Trophoblast cell (in vitro differentiated cells and primary cell): ENCODE results near the gene ARID5A.

Source experiments
- DNase-seq, 2 donors: peaks; one replicate each; pipeline ENCODE4 v3.0.0-alpha.2; 2016
- H2AFZ ChIP-seq: 2 replicates; pipeline ENCODE4 v1.6.1; 2013; ENCODE audit warnings: low read length, moderate library complexity, mild to moderate bottlenecking; ENCODE audit not compliant: insufficient read depth, poor library complexity
- H2AK5ac ChIP-seq: 2 replicates; pipeline ENCODE4 v1.6.1; 2013; ENCODE audit warnings: mild to moderate bottlenecking, low read length
- H2BK120ac ChIP-seq: 2 replicates; pipeline ENCODE4 v1.6.1; 2013; ENCODE audit warnings: low read length, mild to moderate bottlenecking, moderate library complexity; ENCODE audit not compliant: insufficient read depth, poor library complexity
- H2BK12ac ChIP-seq: 2 replicates; pipeline ENCODE4 v1.6.1; 2013; ENCODE audit warnings: mild to moderate bottlenecking, low read length, moderate library complexity
- H2BK5ac ChIP-seq: 2 replicates; pipeline ENCODE4 v1.6.1; 2013; ENCODE audit warnings: low read length, low read depth, moderate library complexity, mild to moderate bottlenecking; ENCODE audit not compliant: poor library complexity
- H3K14ac ChIP-seq: 2 replicates; pipeline ENCODE4 v1.6.1; 2013; ENCODE audit warnings: mild to moderate bottlenecking, low read length
- H3K18ac ChIP-seq: 2 replicates; pipeline ENCODE4 v1.6.1; 2013; ENCODE audit warnings: mild to moderate bottlenecking, low read length
- H3K23ac ChIP-seq: 2 replicates; pipeline ENCODE4 v1.6.1; 2013; ENCODE audit warnings: low read length
- H3K27ac ChIP-seq: 2 replicates; pipeline ENCODE4 v1.5.1; 2013; ENCODE audit warnings: low read depth, mild to moderate bottlenecking, inconsistent platforms, low read length, moderate library complexity
- H3K27me3 ChIP-seq: 2 replicates; pipeline ENCODE4 v1.6.1; 2013; ENCODE audit warnings: inconsistent platforms, mild to moderate bottlenecking, low read length, moderate library complexity; ENCODE audit not compliant: insufficient read depth
- H3K36me3 ChIP-seq, 2 experiments: 1 replicate in 1 of 2; 2 replicates in 1 of 2; pipeline ENCODE4 v1.6.1; 2013; ENCODE audit warnings: low read length in 2 of 2, mild to moderate bottlenecking in 2 of 2, moderate library complexity in 1 of 2; ENCODE audit not compliant: insufficient read depth in 2 of 2, control insufficient read depth in 1 of 2
- H3K4ac ChIP-seq: 2 replicates; pipeline ENCODE4 v1.6.1; 2013; ENCODE audit warnings: low read depth, mild to moderate bottlenecking, low read length, moderate library complexity
- H3K4me1 ChIP-seq, 2 experiments: 1 replicate in 1 of 2; 2 replicates in 1 of 2; pipeline ENCODE4 v1.6.1; 2013; ENCODE audit warnings: low read length in 2 of 2, mild to moderate bottlenecking in 2 of 2, moderate library complexity in 1 of 2; ENCODE audit not compliant: insufficient read depth in 2 of 2, control insufficient read depth in 1 of 2
- H3K4me2 ChIP-seq: 2 replicates; pipeline ENCODE4 v1.6.1; 2013; ENCODE audit warnings: inconsistent platforms, mild to moderate bottlenecking, low read length, moderate library complexity
- H3K4me3 ChIP-seq: 2 replicates; pipeline ENCODE4 v1.5.1; 2013; ENCODE audit warnings: mild to moderate bottlenecking, low read depth, low read length, inconsistent platforms
- H3K79me1 ChIP-seq: one replicate; pipeline ENCODE4 v1.6.1; 2013; ENCODE audit warnings: low read length
- H3K79me2 ChIP-seq: 2 replicates; pipeline ENCODE4 v1.6.1; 2013; ENCODE audit warnings: low read length, mild to moderate bottlenecking; ENCODE audit not compliant: control insufficient read depth, insufficient read depth, poor library complexity
- H3K9ac ChIP-seq: 2 replicates; pipeline ENCODE4 v1.6.1; 2013; ENCODE audit warnings: mild to moderate bottlenecking, low read length
- H3K9me3 ChIP-seq: 2 replicates; pipeline ENCODE4 v1.6.1; 2013; ENCODE audit warnings: low read depth, mild to moderate bottlenecking, control low read depth, inconsistent platforms, low read length; ENCODE audit not compliant: insufficient read depth
- H4K12ac ChIP-seq: 2 replicates; pipeline ENCODE4 v1.6.1; 2013; ENCODE audit warnings: low read depth, mild to moderate bottlenecking, low read length, moderate library complexity
- H4K8ac ChIP-seq: 2 replicates; pipeline ENCODE4 v1.6.1; 2013; ENCODE audit warnings: low read depth, mild to moderate bottlenecking, low read length, moderate library complexity
- H4K91ac ChIP-seq: one replicate; pipeline ENCODE4 v1.6.1; 2013; ENCODE audit warnings: low read depth, mild to moderate bottlenecking, low read length, moderate library complexity
- WGBS: extraction: QIAGEN DNeasy Blood & Tissue Kit; methylation state at CpG from one replicate; pipeline ENCODE4 v1.1.7; 2013; ENCODE audit warnings: missing lambda C conversion rate; ENCODE audit not compliant: insufficient read length, insufficient coverage; ENCODE audit errors: extremely low coverage; 5-methylcytosine and 5-hydroxymethylcytosine counted together

Gene ARID5A

GRCh38 chr2:96546321-96546720 is 9.8 kb downstream of the ARID5A start:
- Histone ChIP-seq H2BK12ac (no peak overlapping the region), H3K79me1 (no peaks in the 10 kb centered on the region), H3K27me3 (no peaks in the 10 kb centered on the region), H3K27ac (no peak overlapping the region), H4K8ac (no peak overlapping the region), H3K9me3 (peaks cover 5% of the 10 kb centered on the region), H3K4me1 (no peaks in the 10 kb centered on the region), H2AFZ (no peak overlapping the region), H3K14ac (no peak overlapping the region), H4K12ac (no peak overlapping the region), H3K23ac (no peak overlapping the region), H3K4me3 (no peak overlapping the region), H3K4me2 (no peak overlapping the region), H4K91ac (no peak overlapping the region), H3K36me3 (no peaks in the 10 kb centered on the region), H2AK5ac (no peak overlapping the region), H3K9ac (no peak overlapping the region), H3K18ac (no peak overlapping the region), H3K79me2 (no peaks in the 10 kb centered on the region), H3K4ac (no peak overlapping the region), H2BK120ac (no peak overlapping the region), H2BK5ac (no peak overlapping the region)
- WGBS = no CpG with 5 or more reads among the region's 5 CpGs
- DNase-seq = no peak

GRCh38 chr2:96546797-96547196 is 10.2 kb downstream of the ARID5A start:
- H2AK5ac ChIP-seq = no peak overlapping the region
- H3K18ac ChIP-seq = no peak overlapping the region
- H2BK5ac ChIP-seq = no peak overlapping the region
- no peak overlapping the region for H3K23ac ChIP-seq
- H3K4me1 ChIP-seq = no peaks in the 10 kb centered on the region
- no peak overlapping the region for H3K14ac ChIP-seq
- H3K79me2 ChIP-seq = no peaks in the 10 kb centered on the region
- H3K9ac ChIP-seq = no peak overlapping the region
- H4K8ac ChIP-seq = no peak overlapping the region
- no peak overlapping the region for H4K12ac ChIP-seq
- H3K4ac ChIP-seq = no peak overlapping the region
- no peak overlapping the region for H3K4me3 ChIP-seq
- no peak overlapping the region for H4K91ac ChIP-seq
- no peaks in the 10 kb centered on the region for H3K36me3 ChIP-seq
- peaks cover 5% of the 10 kb centered on the region for H3K9me3 ChIP-seq
- WGBS = no CpG with 5 or more reads among the region's 8 CpGs
- no peak overlapping the region for H3K4me2 ChIP-seq
- no peak for DNase-seq
- no peak overlapping the region for H3K27ac ChIP-seq
- H3K27me3 ChIP-seq = no peaks in the 10 kb centered on the region
- H2BK120ac ChIP-seq = no peak overlapping the region
- H2AFZ ChIP-seq = no peak overlapping the region
- H2BK12ac ChIP-seq = no peak overlapping the region
- no peaks in the 10 kb centered on the region for H3K79me1 ChIP-seq

GRCh38 chr2:96547203-96547641 is 10.7 kb downstream of the ARID5A start:
- no peak overlapping the region for H2AK5ac ChIP-seq
- no peak overlapping the region for H3K18ac ChIP-seq
- H3K79me2 ChIP-seq = no peaks in the 10 kb centered on the region
- no peak overlapping the region for H3K4ac ChIP-seq
- DNase-seq = no peak
- no peak overlapping the region for H3K4me3 ChIP-seq
- no peaks in the 10 kb centered on the region for H3K27me3 ChIP-seq
- no peak overlapping the region for H3K14ac ChIP-seq
- no CpG with 5 or more reads among the region's 7 CpGs for WGBS
- peaks cover 5% of the 10 kb centered on the region for H3K9me3 ChIP-seq
- no peak overlapping the region for H2BK5ac ChIP-seq
- no peak overlapping the region for H2BK120ac ChIP-seq
- no peak overlapping the region for H3K9ac ChIP-seq
- no peak overlapping the region for H4K8ac ChIP-seq
- H3K23ac ChIP-seq = peak overlapping the region; percentile 37
- H2AFZ ChIP-seq = no peak overlapping the region
- H3K27ac ChIP-seq = no peak overlapping the region
- H3K36me3 ChIP-seq = no peaks in the 10 kb centered on the region
- no peak overlapping the region for H4K12ac ChIP-seq
- H3K4me2 ChIP-seq = no peak overlapping the region
- no peaks in the 10 kb centered on the region for H3K79me1 ChIP-seq
- H2BK12ac ChIP-seq = no peak overlapping the region
- no peaks in the 10 kb centered on the region for H3K4me1 ChIP-seq
- no peak overlapping the region for H4K91ac ChIP-seq

GRCh38 chr2:96547731-96548171 is 11.2 kb downstream of the ARID5A start:
- no peaks in the 10 kb centered on the region for H3K27me3 ChIP-seq
- WGBS = no CpG with 5 or more reads among the region's 6 CpGs

More at GRCh38 chr2:96547731-96548171, 11.2 kb downstream of the ARID5A start:
- H3K4me2 ChIP-seq = no peak overlapping the region
- no peak overlapping the region for H4K12ac ChIP-seq
- peaks cover 5% of the 10 kb centered on the region for H3K9me3 ChIP-seq
- H3K4ac ChIP-seq = no peak overlapping the region
- no peak overlapping the region for H3K9ac ChIP-seq
- H3K14ac ChIP-seq = no peak overlapping the region
- no peak overlapping the region for H3K27ac ChIP-seq
- H2AK5ac ChIP-seq = no peak overlapping the region
- no peak overlapping the region for H3K23ac ChIP-seq
- no peak overlapping the region for H4K8ac ChIP-seq
- H3K18ac ChIP-seq = no peak overlapping the region
- H2BK5ac ChIP-seq = no peak overlapping the region
- no peaks in the 10 kb centered on the region for H3K36me3 ChIP-seq
- H3K4me1 ChIP-seq = no peaks in the 10 kb centered on the region
- no peak overlapping the region for H4K91ac ChIP-seq
- no peak overlapping the region for H2BK120ac ChIP-seq
- H3K4me3 ChIP-seq = no peak overlapping the region
- no peaks in the 10 kb centered on the region for H3K79me1 ChIP-seq
- no peak overlapping the region for H2AFZ ChIP-seq
- H3K79me2 ChIP-seq = no peaks in the 10 kb centered on the region
- no peak overlapping the region for H2BK12ac ChIP-seq
- DNase-seq = no peak
